Endothelial cell (in vitro differentiated cells): ENCODE measurements around the gene DDC. TPM values are rescaled to one million over a fixed set of nuclear protein-coding genes. Genes with fewer than 3 reads are reported as not detected.
A peak's percentile ranks its signal among the peaks of the same experiment; 100 is the strongest.

Experiments used
- DNase-seq: peaks from one replicate; pipeline ENCODE4 v3.0.0; 2021; ENCODE audit warnings: low spot score
- H3K27ac Mint-ChIP-seq: one replicate; pipeline ENCODE4 v1.8.0; 2021; ENCODE audit warnings: mixed read lengths, inconsistent platforms; ENCODE audit not compliant: unreplicated experiment
- H3K27me3 Mint-ChIP-seq: one replicate; pipeline ENCODE4 v1.8.0; 2021; ENCODE audit warnings: mild to moderate bottlenecking, moderate library complexity, mixed read lengths, inconsistent platforms; ENCODE audit not compliant: unreplicated experiment
- H3K36me3 Mint-ChIP-seq: one replicate; pipeline ENCODE4 v1.8.0; 2021; ENCODE audit warnings: mild to moderate bottlenecking, low read depth, mixed read lengths, inconsistent platforms; ENCODE audit not compliant: unreplicated experiment
- H3K4me1 Mint-ChIP-seq: one replicate; pipeline ENCODE4 v1.8.0; 2021; ENCODE audit warnings: mild to moderate bottlenecking, mixed read lengths, inconsistent platforms; ENCODE audit not compliant: unreplicated experiment
- H3K4me3 Mint-ChIP-seq: one replicate; pipeline ENCODE4 v1.8.0; 2021; ENCODE audit warnings: mild to moderate bottlenecking, mixed read lengths, inconsistent platforms; ENCODE audit not compliant: unreplicated experiment
- H3K9me3 Mint-ChIP-seq: one replicate; pipeline ENCODE4 v1.8.0; 2021; ENCODE audit warnings: mixed read lengths, inconsistent platforms; ENCODE audit not compliant: unreplicated experiment
- total RNA-seq: library from RNA; stranded (reverse); fragmentation: NEBNext Ultra II Directional; extraction: Animal tissue kit (Norgen Biotek cat#: 25700); gene quantifications from one replicate; pipeline ENCODE4 v1.2.1, GENCODE V29; 2021; ENCODE audit not compliant: unreplicated experiment
- TF ChIP-seq, protein P1 (sequence below): fragments of 200-600 bp; sonication (generic); IDR thresholded peaks from one replicate; pipeline ENCODE4 v1.5.0; 2021; ENCODE audit warnings: antibody characterized with exemption; ENCODE audit not compliant: unreplicated experiment

The DDC gene
- total RNA-seq, 1 donor from 2014 or later, result not detected

DNA sequence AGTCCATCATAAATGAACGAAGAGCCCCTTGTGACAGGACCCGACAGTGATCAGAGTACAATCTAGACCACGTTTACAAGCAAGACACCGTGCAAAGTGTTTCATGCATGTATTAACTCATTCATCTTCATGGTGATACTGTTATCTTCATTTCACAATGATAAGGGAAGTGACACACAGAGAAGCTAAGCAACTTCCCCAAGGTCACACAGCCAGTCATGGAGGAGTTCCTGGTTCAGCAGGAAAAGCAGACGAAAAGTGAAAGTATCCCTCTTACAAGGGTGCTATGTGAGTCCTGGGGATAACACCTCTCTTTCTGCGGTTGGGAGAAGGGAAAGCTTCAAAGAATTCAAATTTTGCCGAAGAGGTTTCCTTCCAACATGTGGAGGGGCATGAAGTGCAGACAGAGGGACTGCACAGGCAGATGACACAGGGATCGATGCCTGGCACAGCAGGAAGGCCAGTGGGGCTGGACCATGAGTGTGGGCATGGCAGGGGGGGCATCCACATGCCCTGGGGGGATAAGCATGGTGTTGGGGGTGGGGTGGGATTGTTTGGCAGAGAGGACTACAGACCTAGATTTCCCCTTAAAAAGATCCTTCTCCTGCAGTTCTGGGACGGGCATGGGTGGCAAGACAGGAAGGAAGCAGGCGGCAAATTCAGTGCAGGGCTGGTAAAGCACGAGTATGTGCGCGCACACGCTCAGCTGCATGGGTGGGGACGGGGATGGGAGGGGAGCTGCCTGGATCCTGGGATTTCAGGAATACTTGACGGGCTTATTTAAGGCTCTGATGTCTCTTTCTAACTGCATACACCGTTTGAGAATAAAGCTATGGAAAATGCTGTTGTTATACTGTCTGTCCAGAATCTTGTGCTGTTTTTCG lies 33.5 kb upstream of the DDC start:
- peaks cover 12% of the 10 kb centered on the region for H3K27me3 Mint-ChIP-seq
- peak overlapping the region; percentile 45 for H3K27ac Mint-ChIP-seq
- peaks cover 30% of the 10 kb centered on the region for H3K4me1 Mint-ChIP-seq
- peaks cover 61% of the 10 kb centered on the region for H3K36me3 Mint-ChIP-seq
- no peaks in the 10 kb centered on the region for H3K9me3 Mint-ChIP-seq
- TF ChIP-seq, protein P1, sequence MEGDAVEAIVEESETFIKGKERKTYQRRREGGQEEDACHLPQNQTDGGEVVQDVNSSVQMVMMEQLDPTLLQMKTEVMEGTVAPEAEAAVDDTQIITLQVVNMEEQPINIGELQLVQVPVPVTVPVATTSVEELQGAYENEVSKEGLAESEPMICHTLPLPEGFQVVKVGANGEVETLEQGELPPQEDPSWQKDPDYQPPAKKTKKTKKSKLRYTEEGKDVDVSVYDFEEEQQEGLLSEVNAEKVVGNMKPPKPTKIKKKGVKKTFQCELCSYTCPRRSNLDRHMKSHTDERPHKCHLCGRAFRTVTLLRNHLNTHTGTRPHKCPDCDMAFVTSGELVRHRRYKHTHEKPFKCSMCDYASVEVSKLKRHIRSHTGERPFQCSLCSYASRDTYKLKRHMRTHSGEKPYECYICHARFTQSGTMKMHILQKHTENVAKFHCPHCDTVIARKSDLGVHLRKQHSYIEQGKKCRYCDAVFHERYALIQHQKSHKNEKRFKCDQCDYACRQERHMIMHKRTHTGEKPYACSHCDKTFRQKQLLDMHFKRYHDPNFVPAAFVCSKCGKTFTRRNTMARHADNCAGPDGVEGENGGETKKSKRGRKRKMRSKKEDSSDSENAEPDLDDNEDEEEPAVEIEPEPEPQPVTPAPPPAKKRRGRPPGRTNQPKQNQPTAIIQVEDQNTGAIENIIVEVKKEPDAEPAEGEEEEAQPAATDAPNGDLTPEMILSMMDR, result no peak
- peak overlapping the region; percentile 52 for H3K4me3 Mint-ChIP-seq
- DNase-seq, result no peak

DNA sequence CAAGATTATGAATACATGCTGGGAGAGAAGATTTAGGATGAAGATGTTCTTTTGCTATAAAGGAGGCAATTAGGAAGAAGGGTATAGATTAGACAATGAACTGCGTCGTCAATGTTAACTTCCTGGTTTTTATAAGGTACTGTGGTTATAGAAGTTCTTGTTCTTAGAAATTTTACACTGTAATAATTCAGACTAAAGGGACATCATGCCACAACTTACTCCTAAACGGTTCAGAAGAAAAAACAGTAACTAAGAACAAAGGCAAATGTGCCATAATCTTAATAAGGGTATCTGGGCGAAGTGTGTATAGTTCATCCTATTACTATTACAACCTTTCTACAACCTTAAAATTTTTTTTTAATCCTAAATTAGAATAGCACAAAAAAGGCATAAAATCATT lies 31.3 kb upstream of the DDC start:
- H3K4me1 Mint-ChIP-seq, result peaks cover 22% of the 10 kb centered on the region
- peaks cover 15% of the 10 kb centered on the region for H3K27me3 Mint-ChIP-seq
- H3K4me3 Mint-ChIP-seq, result no peak overlapping the region
- no peak for DNase-seq
- no peaks in the 10 kb centered on the region for H3K9me3 Mint-ChIP-seq
- peaks cover 72% of the 10 kb centered on the region for H3K36me3 Mint-ChIP-seq
- no peak overlapping the region for H3K27ac Mint-ChIP-seq
- TF ChIP-seq, protein P1, result no peak

DNA sequence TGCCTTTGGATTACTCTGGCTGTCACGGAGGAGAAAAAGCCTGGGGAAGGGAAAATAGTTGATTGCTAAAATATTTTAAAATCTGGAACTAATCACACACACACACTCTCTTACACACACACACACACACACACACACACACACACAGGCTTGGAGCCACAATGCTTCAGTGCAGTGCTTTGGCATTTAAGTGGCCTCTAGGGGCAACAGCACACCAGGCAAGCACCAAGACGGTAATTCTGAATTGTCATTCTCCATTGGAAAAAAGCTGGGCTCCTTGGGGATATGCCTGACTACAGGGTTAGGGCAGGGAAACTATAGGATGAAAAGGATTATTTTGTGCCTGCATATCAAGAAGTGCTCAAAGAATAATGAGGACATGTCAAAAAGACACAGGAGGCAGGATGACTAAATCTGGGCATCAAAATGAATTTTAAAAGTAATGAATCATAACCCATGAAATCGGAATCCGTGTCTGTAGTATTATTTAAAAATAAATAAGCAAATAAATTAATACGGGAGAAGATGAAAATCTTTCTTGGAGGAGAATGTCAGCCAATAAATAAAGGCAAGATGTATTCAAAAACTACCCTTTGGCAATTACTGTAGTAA lies 30.4 kb upstream of the DDC start:
- peaks cover 15% of the 10 kb centered on the region for H3K4me1 Mint-ChIP-seq
- H3K9me3 Mint-ChIP-seq, result no peaks in the 10 kb centered on the region
- DNase-seq, result peak; percentile 18
- peaks cover 16% of the 10 kb centered on the region for H3K27me3 Mint-ChIP-seq
- no peak overlapping the region for H3K4me3 Mint-ChIP-seq
- H3K36me3 Mint-ChIP-seq, result peaks cover 81% of the 10 kb centered on the region
- no peak overlapping the region for H3K27ac Mint-ChIP-seq
- TF ChIP-seq, protein P1, result no peak

DNA sequence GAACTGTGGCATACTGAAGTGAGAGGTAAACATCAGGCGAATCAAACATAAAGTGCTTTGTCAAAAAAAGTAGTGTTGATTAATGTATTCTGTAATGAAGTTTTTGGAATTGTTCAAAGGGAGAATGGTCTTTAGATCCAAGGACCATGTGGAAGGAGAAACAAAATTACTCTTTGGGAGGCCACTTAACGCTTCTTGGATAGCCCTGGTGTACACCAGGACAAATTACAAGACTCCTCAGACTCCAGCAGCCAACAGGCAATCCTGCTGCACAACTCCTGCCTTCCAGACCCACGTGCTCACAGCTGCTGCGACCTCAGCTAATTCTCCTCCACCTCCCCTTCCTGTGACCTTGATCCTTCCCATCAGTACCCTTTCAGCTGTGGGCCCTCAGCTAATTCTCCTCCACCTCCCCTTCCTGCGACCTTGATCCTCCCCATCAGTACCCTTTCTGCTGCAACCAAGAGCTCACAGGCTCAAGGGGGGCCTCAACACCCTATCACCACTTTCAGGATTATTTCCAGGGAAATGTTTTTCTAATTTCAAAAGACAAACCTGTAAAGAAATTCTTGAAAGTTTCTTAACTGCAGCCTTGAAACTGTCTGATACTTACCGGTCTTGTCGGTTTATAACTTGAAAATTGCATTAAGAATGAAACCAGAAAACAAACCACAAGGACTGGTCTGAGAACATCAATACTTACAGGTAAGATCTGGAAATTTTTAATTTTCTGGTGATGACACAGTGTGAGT lies 29.7 kb upstream of the DDC start:
- Mint-ChIP-seq H3K4me1 (peaks cover 9% of the 10 kb centered on the region), H3K27me3 (peaks cover 16% of the 10 kb centered on the region), H3K27ac (no peak overlapping the region), H3K4me3 (no peak overlapping the region), H3K9me3 (no peaks in the 10 kb centered on the region), H3K36me3 (peaks cover 84% of the 10 kb centered on the region)
- DNase-seq, result no peak
- TF ChIP-seq, protein P1, result no peak
